Retinal pigment epithelial cell (primary cell): ENCODE results near the gene TXNRD2.

Source experiments
- DNase-seq: peaks from one replicate; pipeline ENCODE4 v3.0.0-alpha.2; 2010; ENCODE audit warnings: low read depth
- H3K4me3 ChIP-seq: 2 replicates; pipeline ENCODE4 v1.5.1; 2011; ENCODE audit warnings: mild to moderate bottlenecking, low read length, control low read depth, moderate library complexity
- TF ChIP-seq, protein P1 (sequence below): conservative IDR thresholded peaks from 2 replicates; pipeline ENCODE4 v1.5.1; 2011; ENCODE audit warnings: low read depth, low read length, control low read depth, inconsistent platforms

TXNRD2 gene

DNA sequence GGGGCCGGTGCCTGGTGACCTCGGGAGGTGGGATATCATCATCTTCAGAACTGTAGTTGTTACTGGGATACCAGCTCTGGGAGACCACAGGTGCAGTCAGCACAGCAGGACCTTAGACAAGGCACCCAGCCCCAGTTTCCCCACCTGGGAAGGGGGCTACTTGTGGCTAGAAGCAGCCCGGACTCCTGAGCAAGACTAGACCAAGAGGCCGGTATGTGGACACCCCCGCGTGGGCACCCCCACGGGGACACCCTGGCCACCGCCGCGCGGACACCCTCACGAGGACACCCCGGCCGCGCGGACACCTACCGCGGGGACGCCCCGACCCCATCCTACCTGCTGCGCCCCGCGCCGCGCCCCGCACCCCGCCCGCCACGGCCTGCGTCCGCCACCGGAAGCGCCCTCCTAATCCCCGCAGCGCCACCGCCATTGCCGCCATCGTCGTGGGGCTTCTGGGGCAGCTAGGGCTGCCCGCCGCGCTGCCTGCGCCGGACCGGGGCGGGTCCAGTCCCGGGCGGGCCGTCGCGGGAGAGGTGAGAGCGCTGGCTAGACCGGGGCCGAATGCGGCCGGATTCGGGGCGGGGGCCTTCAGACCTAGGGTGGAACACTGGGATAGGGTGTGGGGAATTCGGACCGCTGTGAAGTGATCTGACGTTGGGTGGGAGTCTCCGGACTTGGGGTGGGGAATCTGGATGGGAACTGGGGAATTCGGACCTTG lies at the start of gene TXNRD2, which contains the start of gene COMT:
TSS of gene TXNRD2 (minus strand) at position 454 of the 718 bp plus-strand sequence. CDS start at position 439, 15 bp downstream.
TSS of gene COMT (plus strand) at position 408 of the 718 bp plus-strand sequence. CDS start 20,755 bp downstream, outside the sequence.
- TF ChIP-seq, protein P1, sequence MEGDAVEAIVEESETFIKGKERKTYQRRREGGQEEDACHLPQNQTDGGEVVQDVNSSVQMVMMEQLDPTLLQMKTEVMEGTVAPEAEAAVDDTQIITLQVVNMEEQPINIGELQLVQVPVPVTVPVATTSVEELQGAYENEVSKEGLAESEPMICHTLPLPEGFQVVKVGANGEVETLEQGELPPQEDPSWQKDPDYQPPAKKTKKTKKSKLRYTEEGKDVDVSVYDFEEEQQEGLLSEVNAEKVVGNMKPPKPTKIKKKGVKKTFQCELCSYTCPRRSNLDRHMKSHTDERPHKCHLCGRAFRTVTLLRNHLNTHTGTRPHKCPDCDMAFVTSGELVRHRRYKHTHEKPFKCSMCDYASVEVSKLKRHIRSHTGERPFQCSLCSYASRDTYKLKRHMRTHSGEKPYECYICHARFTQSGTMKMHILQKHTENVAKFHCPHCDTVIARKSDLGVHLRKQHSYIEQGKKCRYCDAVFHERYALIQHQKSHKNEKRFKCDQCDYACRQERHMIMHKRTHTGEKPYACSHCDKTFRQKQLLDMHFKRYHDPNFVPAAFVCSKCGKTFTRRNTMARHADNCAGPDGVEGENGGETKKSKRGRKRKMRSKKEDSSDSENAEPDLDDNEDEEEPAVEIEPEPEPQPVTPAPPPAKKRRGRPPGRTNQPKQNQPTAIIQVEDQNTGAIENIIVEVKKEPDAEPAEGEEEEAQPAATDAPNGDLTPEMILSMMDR = no peak
- no peak for DNase-seq
- H3K4me3 ChIP-seq = peak within 1 kb of the TSS; percentile 88

DNA sequence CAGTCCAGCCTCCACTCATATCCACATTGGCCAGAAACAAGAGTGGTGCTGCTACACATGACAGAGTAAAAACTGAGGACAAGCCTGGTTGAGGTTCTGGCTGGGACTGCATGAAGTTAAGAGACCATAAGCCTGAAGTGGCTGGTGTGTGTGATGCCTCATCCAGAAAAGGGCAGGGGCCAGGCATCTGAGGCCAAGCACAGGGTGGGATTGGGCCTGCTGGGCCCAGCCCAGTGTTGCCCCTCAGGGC lies 49.7 kb upstream of the TXNRD2 start:
- DNase-seq = no peak
- no peak overlapping the region for H3K4me3 ChIP-seq
- TF ChIP-seq, protein P1 = no peak

DNA sequence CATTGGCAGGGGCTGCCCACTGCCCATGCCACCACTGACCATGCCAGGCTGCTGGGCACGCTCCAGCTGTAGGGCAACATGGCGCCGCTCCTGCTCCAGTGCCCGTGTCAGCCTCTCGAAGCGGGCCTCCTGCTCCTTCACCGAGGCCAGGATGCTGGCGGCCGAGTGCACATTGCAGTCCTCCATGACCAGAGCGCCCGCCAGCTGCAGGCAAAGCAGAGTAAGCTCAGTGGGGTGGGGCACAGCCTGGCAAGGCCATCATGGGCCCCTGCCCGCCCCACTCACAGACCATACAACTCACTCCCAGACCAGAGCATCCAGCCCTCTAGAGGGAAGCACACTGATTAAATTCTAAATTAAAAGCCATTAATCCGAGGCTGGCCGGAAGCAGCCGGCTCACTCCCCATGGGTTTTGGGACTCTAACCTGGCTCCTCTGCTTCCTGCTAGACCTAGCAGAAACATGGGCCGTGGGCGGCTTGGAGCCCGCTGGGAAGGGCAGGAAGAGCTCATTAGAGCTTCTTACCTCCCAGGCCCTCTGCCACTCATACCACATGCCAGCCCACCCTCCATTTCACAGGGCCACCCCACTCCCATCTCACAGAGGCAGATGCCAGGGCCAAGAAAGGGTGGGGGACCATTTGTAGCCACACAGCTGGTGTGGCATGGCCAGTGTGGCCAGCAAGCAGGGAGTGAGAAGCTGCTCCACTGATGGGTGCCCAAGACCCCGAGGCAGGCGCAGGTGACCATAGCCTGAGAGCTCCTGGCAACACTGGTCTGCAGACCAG lies 49.2 kb upstream of the TXNRD2 start:
- H3K4me3 ChIP-seq = no peak overlapping the region
- TF ChIP-seq, protein P1 = no peak

DNA sequence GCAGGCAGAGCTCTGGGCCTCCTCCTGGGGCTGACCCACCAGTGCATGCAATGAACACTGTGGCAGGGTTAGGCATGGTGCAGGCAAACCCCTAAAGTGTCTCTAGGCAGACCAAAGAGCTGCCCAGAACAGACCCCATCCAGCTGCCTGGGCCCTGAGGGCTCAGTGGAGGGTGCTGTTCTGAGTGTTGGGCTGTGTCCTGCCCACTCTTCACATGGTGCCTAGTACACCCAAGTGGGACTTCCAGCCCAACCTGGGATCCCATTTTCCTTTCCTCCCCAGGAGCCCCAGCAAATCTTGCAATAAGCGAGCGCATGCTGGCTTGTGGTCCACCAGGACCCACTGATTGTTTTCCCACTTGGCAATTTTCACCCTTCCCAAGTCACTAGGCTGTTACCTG lies 48.6 kb upstream of the TXNRD2 start:
- no peak for DNase-seq
- TF ChIP-seq, protein P1 = no peak
- no peak overlapping the region for H3K4me3 ChIP-seq

More for the DNA sequence above, 49.2 kb upstream of the TXNRD2 start:
- DNase-seq = no peak

DNA sequence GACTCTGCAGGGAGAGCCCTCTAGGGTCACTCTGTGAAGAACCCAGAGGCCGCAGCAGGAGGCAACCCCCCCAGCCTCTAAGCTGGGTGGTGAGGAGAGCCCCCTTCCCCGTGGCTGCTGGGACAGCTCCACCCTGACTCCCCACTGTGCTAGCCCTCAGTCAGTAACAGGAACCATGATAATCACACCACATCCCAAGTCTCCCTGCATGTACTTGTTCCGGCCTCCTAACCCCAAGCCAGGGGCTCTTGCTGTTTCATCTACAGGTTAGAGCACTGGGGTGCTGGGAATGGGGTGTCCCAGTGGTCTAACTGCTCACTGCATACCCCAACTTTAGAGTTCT lies 48.1 kb upstream of the TXNRD2 start:
- no peak for DNase-seq
- TF ChIP-seq, protein P1 = no peak
- H3K4me3 ChIP-seq = no peak overlapping the region

DNA sequence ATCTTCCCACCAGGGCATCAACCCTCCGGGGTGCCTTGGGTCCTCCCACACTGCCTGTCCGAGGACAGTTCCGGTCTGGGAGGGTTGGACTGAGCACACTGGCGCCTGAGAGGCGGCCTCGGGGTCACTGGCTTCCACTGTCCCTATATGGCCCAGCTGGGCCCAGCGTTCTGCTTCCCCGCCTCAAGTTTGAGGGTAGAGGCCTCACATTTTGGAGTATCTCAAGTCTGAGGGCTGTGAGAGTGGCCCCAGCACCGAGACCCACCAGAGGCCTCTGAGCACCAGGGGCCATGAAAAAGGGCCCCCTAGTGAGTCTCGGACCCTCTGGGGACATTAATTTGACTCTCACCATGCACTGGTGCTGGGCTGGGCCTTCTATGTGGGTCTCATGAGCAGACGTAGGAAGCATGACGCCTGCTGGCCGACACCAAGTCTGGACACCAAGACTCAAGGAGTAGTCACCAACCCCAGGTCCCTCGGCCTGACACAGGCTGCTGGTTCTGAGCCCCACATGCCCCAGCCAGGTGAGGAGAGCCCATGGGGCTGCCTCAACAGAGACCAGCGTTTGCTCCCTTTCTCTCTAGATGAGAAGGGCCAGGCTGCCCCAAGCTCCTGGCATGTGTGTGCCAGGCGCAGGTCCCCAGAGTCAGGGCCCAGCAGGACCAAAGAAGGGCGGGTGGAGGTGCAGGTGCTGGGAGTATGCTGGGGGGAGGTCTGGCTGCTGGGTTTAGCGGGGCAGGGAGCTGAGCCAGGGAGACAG lies 47.5 kb upstream of the TXNRD2 start:
- TF ChIP-seq, protein P1 = no peak
- H3K4me3 ChIP-seq = no peak overlapping the region
- DNase-seq = no peak
